Renal cortex interstitium (tissue), 11 donors: Measurements from ENCODE around the gene DHRS7B. TPM values are rescaled to one million over a fixed set of nuclear protein-coding genes. Genes with fewer than 3 reads are reported as not detected.
"Not testable (repeated sequence)": the region's sequence is repeated elsewhere in the genome, so short reads cannot be mapped to it uniquely, and the experiment has no call there.

Experiments used
- DNase-seq, 11 donors: peaks; one replicate each; pipeline ENCODE4 v3.0.0-alpha.2; 2013; ENCODE audit warnings: low read depth in 9 of 11, low spot score in 4 of 11; ENCODE audit errors: extremely low read depth in 1 of 11
- polyA plus RNA-seq, 3 donors: library from polyadenylated mRNA; unstranded; fragments of 120-200 nt; gene quantifications; one replicate each; pipeline ENCODE4 v1.2.1, GENCODE V29; 2013; ENCODE audit not compliant: insufficient read length in 3 of 3

Gene DHRS7B
- polyA plus RNA-seq, 3 donors = 35.4 to 41.3 (median 38.1) TPM

- DNase-seq = peak in 1 of 11 donors; percentile 20
Observed at GRCh38 chr17:21214777-21215541, 88.2 kb downstream of the DHRS7B start.

GRCh38 chr17:21215935-21216334 lies 89.2 kb downstream of the DHRS7B start:
- DNase-seq = no peak

GRCh38 chr17:21217346-21217745 lies 90.6 kb downstream of the DHRS7B start:
- DNase-seq = no peak

GRCh38 chr17:21218101-21218500 lies 91.3 kb downstream of the DHRS7B start:
- no peak for DNase-seq

GRCh38 chr17:21218831-21219380 lies 92.1 kb downstream of the DHRS7B start:
- no peak for DNase-seq

- no peak for DNase-seq
Observed at GRCh38 chr17:21223086-21223485, 96.3 kb downstream of the DHRS7B start.

- DNase-seq = not testable (repeated sequence)
Observed at GRCh38 chr17:21227277-21227676, 100.5 kb downstream of the DHRS7B start.

- DNase-seq = no peak
Observed at GRCh38 chr17:21228111-21228510, 101.3 kb downstream of the DHRS7B start.

- no peak for DNase-seq
Observed at GRCh38 chr17:21228845-21229244, 102.1 kb downstream of the DHRS7B start.

GRCh38 chr17:21231533-21231932 lies 104.8 kb downstream of the DHRS7B start:
- no peak for DNase-seq

GRCh38 chr17:21232033-21232749 lies 105.4 kb downstream of the DHRS7B start:
- no peak for DNase-seq

GRCh38 chr17:21233581-21234347 lies 107.0 kb downstream of the DHRS7B start:
- no peak for DNase-seq

- DNase-seq = no peak
Observed at GRCh38 chr17:21235921-21236320, 109.2 kb downstream of the DHRS7B start.

GRCh38 chr17:21239680-21240368 lies 113.1 kb downstream of the DHRS7B start:
- no peak for DNase-seq

- DNase-seq = peak in 1 of 11 donors; percentile 12
Observed at GRCh38 chr17:21240369-21241055, 113.7 kb downstream of the DHRS7B start.
